Measurements from ENCODE around the gene HMCN2.

Gene HMCN2

GRCh38 chr9:130290291-130291181, 25.0 kb downstream of the HMCN2 start:
- DNase-seq: no peak

GRCh38 chr9:130291474-130291873, 25.9 kb downstream of the HMCN2 start:
- no peak for DNase-seq

GRCh38 chr9:130292106-130292505, 26.5 kb downstream of the HMCN2 start:
- DNase-seq: no peak

- DNase-seq: no peak
Measured at GRCh38 chr9:130294664-130295063, 29.1 kb downstream of the HMCN2 start.

- DNase-seq: no peak
Measured at GRCh38 chr9:130295431-130295830, 29.9 kb downstream of the HMCN2 start.

- no peak for DNase-seq
Measured at GRCh38 chr9:130295945-130296782, 30.6 kb downstream of the HMCN2 start.

- no peak for DNase-seq
Measured at GRCh38 chr9:130296783-130297055, 31.2 kb downstream of the HMCN2 start.

- DNase-seq: no peak
Measured at GRCh38 chr9:130297371-130297770, 31.8 kb downstream of the HMCN2 start.

- DNase-seq: no peak
Measured at GRCh38 chr9:130298662-130299279, 33.2 kb downstream of the HMCN2 start.

GRCh38 chr9:130299785-130300615, 34.4 kb downstream of the HMCN2 start:
- no peak for DNase-seq

GRCh38 chr9:130300739-130301138, 35.2 kb downstream of the HMCN2 start:
- no peak for DNase-seq

- DNase-seq: no peak
Measured at GRCh38 chr9:130301483-130302286, 36.1 kb downstream of the HMCN2 start.

- DNase-seq: no peak
Measured at GRCh38 chr9:130302785-130303612, 37.4 kb downstream of the HMCN2 start.

- DNase-seq: no peak
Measured at GRCh38 chr9:130303613-130304055, 38.1 kb downstream of the HMCN2 start.

- no peak for DNase-seq
Measured at GRCh38 chr9:130304116-130304515, 38.6 kb downstream of the HMCN2 start.

GRCh38 chr9:130304643-130305042, 39.1 kb downstream of the HMCN2 start:
- no peak for DNase-seq

- DNase-seq: no peak
Measured at GRCh38 chr9:130305381-130305780, 39.8 kb downstream of the HMCN2 start.

- DNase-seq: no peak
Measured at GRCh38 chr9:130306823-130307666, 41.5 kb downstream of the HMCN2 start.

- DNase-seq: no peak
Measured at GRCh38 chr9:130307667-130307943, 42.0 kb downstream of the HMCN2 start.

- no peak for DNase-seq
Measured at GRCh38 chr9:130308081-130308571, 42.6 kb downstream of the HMCN2 start.

All from stimulated activated CD4-positive, alpha-beta T cell treated with anti-CD3 and anti-CD28 coated beads, Interleukin-15, amount 100 ng/mL, for 24 hours (primary cell).